Measurements from ENCODE around the gene METRN.

DNA sequence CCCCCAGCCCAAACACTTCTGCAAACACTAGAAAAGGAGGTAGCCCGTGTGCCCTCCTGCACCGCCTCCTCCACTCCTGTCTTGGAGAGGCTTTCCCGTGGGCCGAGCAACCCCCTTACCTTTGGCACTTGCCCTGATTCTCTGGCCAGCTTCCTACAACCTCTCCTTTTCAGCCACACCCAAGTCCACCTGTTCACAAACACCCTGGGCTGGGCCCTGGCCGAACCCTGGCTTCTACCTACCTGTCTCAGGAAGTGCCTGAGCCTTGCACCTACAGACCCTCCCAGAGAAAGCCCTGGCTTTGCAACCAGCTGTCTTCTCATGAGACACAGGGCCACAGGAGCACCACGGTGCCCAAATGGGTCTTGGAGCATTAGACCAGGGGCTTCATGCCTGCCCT is 4.0 kb downstream of the METRN start:
- TF ChIP-seq POLR2A (IDR thresholded peaks at IDR 0.05), result no peak
- TF ChIP-seq, protein P1, sequence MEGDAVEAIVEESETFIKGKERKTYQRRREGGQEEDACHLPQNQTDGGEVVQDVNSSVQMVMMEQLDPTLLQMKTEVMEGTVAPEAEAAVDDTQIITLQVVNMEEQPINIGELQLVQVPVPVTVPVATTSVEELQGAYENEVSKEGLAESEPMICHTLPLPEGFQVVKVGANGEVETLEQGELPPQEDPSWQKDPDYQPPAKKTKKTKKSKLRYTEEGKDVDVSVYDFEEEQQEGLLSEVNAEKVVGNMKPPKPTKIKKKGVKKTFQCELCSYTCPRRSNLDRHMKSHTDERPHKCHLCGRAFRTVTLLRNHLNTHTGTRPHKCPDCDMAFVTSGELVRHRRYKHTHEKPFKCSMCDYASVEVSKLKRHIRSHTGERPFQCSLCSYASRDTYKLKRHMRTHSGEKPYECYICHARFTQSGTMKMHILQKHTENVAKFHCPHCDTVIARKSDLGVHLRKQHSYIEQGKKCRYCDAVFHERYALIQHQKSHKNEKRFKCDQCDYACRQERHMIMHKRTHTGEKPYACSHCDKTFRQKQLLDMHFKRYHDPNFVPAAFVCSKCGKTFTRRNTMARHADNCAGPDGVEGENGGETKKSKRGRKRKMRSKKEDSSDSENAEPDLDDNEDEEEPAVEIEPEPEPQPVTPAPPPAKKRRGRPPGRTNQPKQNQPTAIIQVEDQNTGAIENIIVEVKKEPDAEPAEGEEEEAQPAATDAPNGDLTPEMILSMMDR (IDR thresholded peaks at IDR 0.05), result no peak

All from adrenal gland (tissue), 5 donors.